Natural killer cell treated with Interleukin-12 subunit alpha and Interleukin-12 subunit beta and Interleukin-15 and Interleukin-18, amount 100 ng/mL, for 72 hours (primary cell): ENCODE measurements around the gene FBLN7. TPM values are rescaled to one million over a fixed set of nuclear protein-coding genes. Genes with fewer than 3 reads are reported as not detected.
A peak's percentile ranks its signal among the peaks of the same experiment; 100 is the strongest.

Experiments used
- ATAC-seq, 2 donors: fragments of 150-1000 bp; cut with Tn5 transposase in 1 of 2; sonication (Bioruptor Pico), chemical (Tn5 transposase) in 1 of 2; 2 replicates each; pipeline ENCODE4 v1.10.0; 2021
- DNase-seq: peaks from one replicate; pipeline ENCODE4 v3.0.0; 2022; ENCODE audit warnings: low spot score
- H3K27ac Mint-ChIP-seq, 2 donors: 1 replicate in 1 of 2; 2 replicates in 1 of 2; pipeline ENCODE4 v1.8.0; 2022; ENCODE audit warnings: mixed read lengths in 2 of 2, mild to moderate bottlenecking in 1 of 2, moderate library complexity in 1 of 2
- H3K27me3 Mint-ChIP-seq, 2 donors: 1 replicate in 1 of 2; 2 replicates in 1 of 2; pipeline ENCODE4 v1.8.0; 2022; ENCODE audit warnings: mixed read lengths in 2 of 2
- H3K36me3 Mint-ChIP-seq: one replicate; pipeline ENCODE4 v1.8.0; 2022; ENCODE audit warnings: mixed read lengths
- H3K4me1 Mint-ChIP-seq, 2 donors: 1 replicate in 1 of 2; 2 replicates in 1 of 2; pipeline ENCODE4 v1.8.0; 2022; ENCODE audit warnings: low read depth in 2 of 2, mixed read lengths in 2 of 2, mild to moderate bottlenecking in 1 of 2
- H3K4me3 Mint-ChIP-seq: one replicate; pipeline ENCODE4 v1.8.0; 2022; ENCODE audit warnings: mixed read lengths
- H3K9me3 Mint-ChIP-seq: 2 replicates; pipeline ENCODE4 v1.8.0; 2022; ENCODE audit warnings: mixed read lengths
- total RNA-seq, 2 donors: library from RNA; stranded (reverse); gene quantifications; one replicate each; pipeline ENCODE4 v1.2.3, GENCODE V29; 2022

Gene FBLN7
- total RNA-seq, 2 donors from 2014 or later, result 0.38 to 0.61 TPM

DNA sequence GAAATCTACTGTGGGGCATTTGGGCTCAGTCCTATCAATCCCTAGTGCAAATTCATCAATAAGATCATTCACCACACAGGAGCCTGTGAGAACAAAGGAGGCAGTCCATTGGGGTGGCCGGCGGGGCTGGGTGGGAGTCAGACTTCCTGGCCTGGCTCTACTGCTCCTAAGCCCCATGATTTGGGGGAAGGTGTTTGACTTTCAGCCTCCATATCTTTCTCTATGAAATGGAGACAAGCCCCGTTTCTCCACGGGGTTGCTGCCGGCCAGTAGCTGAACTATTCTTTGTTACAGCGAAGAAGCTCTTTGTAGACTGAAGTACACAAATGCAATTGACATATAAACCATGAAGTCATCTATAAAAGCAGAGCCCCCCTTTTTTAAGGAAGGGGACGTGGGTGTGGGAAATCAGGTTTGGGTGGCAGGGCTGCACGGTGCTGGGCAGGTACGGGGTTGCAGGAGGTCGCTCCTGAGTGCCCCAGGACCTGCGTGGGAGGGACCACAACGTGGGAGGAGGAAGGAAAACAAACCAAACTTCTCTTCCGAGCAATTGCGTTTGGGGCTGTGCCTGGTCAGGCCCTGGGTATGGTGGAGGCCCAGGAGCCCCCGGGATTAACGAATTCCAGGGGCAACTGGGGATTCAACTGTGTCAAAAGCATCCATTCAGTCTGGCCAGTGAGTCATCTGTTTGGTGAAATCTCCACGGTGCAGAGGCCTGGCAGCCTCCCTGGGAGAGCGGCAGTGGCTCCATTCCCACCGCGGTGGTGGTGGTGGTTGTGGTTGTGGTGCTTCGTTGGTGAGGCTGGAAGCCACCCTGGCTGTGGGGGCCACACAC is 18.2 kb downstream of the FBLN7 start:
- Mint-ChIP-seq H3K27ac (peak overlapping the region in 1 of 2 donors; percentile 84), H3K36me3 (no peaks in the 10 kb centered on the region), H3K27me3 (no peaks in the 10 kb centered on the region), H3K4me3 (peak overlapping the region; percentile 20), H3K9me3 (no peaks in the 10 kb centered on the region), H3K4me1 (peaks cover 13 to 16% of the 10 kb centered on the region in 2 donors)
- no peak for DNase-seq
- peak; percentile 48 to 62 for ATAC-seq

DNA sequence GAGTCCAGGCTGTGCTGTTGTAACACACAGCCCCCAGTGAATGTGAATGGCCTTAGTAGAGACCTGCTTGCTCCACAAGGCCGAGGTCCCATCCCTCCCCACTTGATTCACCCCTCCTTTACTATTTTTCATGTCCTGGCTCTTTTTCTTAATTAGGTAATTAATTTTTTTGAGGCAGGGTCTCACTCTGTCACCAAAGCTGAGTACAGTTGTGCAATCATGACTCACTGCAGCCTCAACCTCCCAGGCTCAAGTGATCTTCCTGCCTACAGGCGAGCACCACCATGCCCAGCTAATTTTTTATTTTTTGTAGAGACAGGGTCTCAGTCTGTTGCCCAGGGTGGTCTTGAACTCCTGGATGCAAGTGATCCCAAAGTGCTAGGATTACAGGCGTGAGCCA is 19.3 kb downstream of the FBLN7 start:
- H3K9me3 Mint-ChIP-seq, result no peaks in the 10 kb centered on the region
- peaks cover 13 to 16% of the 10 kb centered on the region in 2 donors for H3K4me1 Mint-ChIP-seq
- no peaks in the 10 kb centered on the region for H3K36me3 Mint-ChIP-seq
- H3K27ac Mint-ChIP-seq, result no peak overlapping the region
- ATAC-seq, result no peak
- no peak for DNase-seq
- no peaks in the 10 kb centered on the region for H3K27me3 Mint-ChIP-seq
- H3K4me3 Mint-ChIP-seq, result no peak overlapping the region

DNA sequence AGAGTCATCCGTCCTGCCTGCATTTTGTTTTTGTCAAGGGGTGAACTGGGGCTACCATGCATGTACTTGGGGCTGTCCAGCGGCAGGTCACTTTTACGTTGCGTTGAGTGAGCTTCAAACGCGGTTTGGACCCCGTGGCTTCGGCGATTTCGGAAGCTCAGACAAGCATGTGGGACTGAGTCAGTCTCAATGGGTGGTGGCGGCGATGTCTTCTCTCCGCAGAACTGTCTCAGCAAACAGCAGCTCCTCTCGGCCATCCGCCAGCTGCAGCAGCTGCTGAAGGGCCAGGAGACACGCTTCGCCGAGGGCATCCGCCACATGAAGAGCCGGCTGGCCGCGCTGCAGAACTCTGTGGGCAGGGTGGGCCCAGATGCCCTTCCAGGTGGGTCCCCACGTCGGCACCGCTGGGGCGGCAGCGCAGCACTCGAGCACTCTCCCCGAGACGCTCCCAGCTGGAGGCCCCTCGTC is 21.3 kb downstream of the FBLN7 start:
- peaks cover 13 to 16% of the 10 kb centered on the region in 2 donors for H3K4me1 Mint-ChIP-seq
- no peak overlapping the region for H3K4me3 Mint-ChIP-seq
- H3K27me3 Mint-ChIP-seq, result no peaks in the 10 kb centered on the region
- ATAC-seq (no peak), DNase-seq (no peak)
- no peaks in the 10 kb centered on the region for H3K9me3 Mint-ChIP-seq
- H3K27ac Mint-ChIP-seq, result no peak overlapping the region
- no peaks in the 10 kb centered on the region for H3K36me3 Mint-ChIP-seq

DNA sequence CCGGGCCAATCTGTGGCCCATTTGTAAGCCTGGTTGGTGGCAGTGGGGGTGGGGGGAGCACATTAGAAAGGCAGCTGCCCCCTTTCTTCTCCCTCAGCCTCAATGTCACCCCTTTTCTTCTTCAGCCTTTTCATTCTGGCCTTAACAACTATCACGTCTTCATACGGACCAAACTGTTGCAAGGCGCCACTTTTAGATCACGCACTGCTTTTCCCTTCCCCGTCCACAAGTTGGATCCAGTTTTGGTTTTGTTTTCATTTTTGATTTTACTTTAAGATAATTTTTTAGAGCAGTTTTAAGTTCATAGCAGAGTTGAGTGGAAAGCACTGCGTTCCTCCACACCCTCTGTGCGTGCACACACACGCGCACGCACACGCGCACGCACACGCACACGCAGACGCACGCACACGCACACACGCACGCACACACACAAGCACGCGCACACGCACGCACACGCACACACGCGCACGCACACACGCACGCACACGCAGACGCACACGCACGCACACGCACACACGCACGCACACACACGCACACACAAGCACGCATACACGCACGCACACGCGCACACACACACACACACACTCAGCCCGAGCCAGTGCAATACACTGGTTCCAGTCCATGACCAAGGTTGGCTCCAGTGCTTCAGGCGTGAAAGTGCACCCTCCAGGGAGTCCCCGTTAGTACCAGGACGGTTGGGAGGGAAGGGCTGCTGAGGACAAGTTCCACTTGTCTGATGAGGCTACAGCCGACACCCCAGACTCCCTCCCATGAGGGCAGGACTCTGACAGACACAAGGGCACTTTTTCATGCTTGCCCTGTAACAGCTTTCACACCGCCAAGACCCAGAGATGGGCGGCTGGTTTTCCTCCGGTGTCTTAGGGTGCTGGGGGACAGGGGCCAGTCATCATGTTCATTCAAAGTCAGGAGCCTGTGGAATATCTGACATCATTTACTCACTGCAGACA is 22.4 kb downstream of the FBLN7 start:
- Mint-ChIP-seq H3K27me3 (no peaks in the 10 kb centered on the region), H3K36me3 (no peaks in the 10 kb centered on the region), H3K4me1 (peaks cover 8 to 11% of the 10 kb centered on the region in 2 donors), H3K9me3 (no peaks in the 10 kb centered on the region), H3K27ac (no peak overlapping the region), H3K4me3 (no peak overlapping the region)
- ATAC-seq (no peak), DNase-seq (no peak)

DNA sequence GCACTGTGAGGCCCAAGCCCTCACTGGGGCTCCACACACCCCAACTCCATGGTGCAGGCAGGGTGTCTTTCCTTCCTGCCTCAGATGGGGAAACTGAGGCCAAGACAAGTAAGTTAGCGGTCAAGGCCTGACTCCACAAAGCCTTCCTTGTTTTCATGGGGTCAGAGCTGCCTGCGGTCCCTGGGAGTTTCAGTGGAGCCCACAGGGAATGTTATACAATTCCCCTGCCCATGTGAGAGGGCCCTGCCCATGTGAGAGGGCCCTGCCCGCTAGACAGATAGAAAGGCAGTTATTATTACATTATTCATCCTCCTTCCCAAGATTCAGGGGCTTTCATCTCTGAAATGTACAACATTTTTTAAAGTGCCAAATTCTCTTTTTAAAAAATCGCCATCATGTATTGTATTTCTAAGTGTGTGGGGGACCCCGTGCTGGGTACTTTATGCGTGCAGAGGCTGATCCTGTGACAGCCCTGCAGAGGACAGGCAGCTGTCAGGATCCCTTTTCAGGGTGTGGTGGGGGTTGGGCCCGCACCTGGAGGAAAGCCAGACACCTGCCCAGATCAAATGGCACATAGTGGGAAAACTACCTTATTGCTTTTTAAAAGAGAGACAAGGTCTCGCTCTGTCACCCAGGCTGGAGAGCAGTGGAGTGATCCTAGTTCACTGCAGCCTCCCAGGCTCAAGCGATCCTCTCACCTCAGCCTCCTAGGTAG is 23.4 kb downstream of the FBLN7 start:
- Mint-ChIP-seq H3K36me3 (no peaks in the 10 kb centered on the region), H3K4me3 (no peak overlapping the region), H3K4me1 (peaks cover 0 to under 1% of the 10 kb centered on the region in 2 donors), H3K9me3 (no peaks in the 10 kb centered on the region), H3K27ac (no peak overlapping the region), H3K27me3 (no peaks in the 10 kb centered on the region)
- ATAC-seq, result no peak
- DNase-seq, result no peak

DNA sequence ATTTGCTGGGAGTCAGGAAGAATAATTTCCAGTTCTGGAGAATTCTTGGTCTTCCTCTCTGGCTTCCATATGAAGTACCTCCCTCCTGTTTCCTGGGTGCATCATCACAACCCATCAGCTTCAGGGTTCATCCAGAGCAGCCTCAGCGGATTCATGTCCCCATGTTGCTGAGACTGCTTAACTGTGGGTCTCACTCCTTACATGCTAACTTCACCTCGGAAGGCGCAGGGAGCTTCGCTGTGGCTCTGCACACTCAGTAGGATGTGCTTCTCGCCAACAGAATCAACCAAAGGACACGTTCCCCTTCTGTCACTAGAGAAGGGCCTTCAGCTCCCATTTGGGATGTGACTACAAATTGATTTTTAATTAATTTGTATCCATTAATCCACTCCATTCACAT is 24.2 kb downstream of the FBLN7 start:
- no peaks in the 10 kb centered on the region for H3K27me3 Mint-ChIP-seq
- no peak for DNase-seq
- no peaks in the 10 kb centered on the region for H3K9me3 Mint-ChIP-seq
- H3K36me3 Mint-ChIP-seq, result no peaks in the 10 kb centered on the region
- H3K27ac Mint-ChIP-seq, result no peak overlapping the region
- ATAC-seq, result no peak
- H3K4me3 Mint-ChIP-seq, result no peak overlapping the region
- peaks cover 0 to 3% of the 10 kb centered on the region in 2 donors for H3K4me1 Mint-ChIP-seq

DNA sequence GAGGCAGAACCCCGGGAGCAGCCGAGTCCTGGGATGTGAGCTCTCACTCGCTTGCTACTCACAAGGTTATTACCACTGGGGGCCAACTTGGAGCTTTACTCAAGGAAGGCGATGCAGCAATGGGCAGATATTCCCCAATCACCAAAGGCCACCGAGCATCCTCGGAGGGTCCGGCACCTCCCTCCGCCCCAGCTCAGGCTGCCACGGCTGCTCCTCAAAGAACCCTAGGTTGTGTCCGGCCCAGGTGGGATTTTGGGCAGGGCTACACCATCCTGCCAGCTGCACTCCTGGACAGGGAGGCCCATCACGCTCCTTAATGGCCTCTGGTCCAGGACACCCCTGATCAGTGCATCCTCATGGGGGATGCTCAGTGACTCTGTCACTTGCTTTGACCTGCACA is 24.8 kb downstream of the FBLN7 start:
- H3K27me3 Mint-ChIP-seq, result no peaks in the 10 kb centered on the region
- DNase-seq, result no peak
- H3K4me3 Mint-ChIP-seq, result no peak overlapping the region
- no peak overlapping the region for H3K27ac Mint-ChIP-seq
- ATAC-seq, result no peak
- peaks cover 3 to 5% of the 10 kb centered on the region in 2 donors for H3K4me1 Mint-ChIP-seq
- no peaks in the 10 kb centered on the region for H3K36me3 Mint-ChIP-seq
- H3K9me3 Mint-ChIP-seq, result no peaks in the 10 kb centered on the region

DNA sequence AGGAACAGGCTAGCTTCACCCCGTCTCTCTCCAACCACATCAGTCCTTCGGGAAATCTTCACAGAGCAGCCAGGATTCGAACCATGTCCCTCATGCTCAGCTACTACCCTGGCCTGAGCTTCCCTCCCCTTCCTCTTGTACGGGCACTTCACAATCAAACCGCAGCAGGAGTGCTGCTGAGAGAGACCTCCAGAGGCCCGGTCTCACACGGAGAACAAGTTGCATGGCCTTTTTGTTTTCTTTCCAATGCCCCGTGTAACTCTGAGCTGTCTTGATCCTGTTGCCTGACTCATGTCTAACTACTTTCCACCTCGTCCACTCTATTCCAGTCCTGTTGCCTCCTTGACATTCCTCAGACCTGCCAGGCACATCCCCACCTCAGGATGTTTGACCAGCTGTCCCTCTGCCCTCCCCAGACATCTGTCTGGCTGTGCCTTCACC is 25.4 kb downstream of the FBLN7 start:
- Mint-ChIP-seq H3K27me3 (no peaks in the 10 kb centered on the region), H3K4me1 (peaks cover 9 to 11% of the 10 kb centered on the region in 2 donors), H3K27ac (no peak overlapping the region), H3K4me3 (no peak overlapping the region), H3K9me3 (no peaks in the 10 kb centered on the region), H3K36me3 (no peaks in the 10 kb centered on the region)
- DNase-seq, result no peak
- ATAC-seq, result no peak

DNA sequence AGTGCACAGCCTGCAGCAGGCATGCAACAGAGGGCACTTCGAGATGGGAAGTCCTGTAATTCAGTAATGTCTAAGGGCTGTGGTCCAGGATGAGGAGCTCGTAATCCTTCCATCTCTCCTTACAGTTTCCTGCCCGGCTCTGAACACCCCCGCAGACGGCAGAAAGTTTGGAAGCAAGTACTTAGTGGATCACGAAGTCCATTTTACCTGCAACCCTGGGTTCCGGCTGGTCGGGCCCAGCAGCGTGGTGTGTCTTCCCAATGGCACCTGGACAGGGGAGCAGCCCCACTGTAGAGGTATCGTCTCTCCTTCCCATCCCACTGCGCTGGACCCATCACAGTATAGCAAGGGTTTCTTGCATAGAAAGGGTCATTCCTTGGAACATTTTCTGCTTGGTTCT is 26.7 kb downstream of the FBLN7 start:
- Mint-ChIP-seq H3K27me3 (peaks cover 0 to 4% of the 10 kb centered on the region in 2 donors), H3K4me3 (no peak overlapping the region), H3K27ac (no peak overlapping the region), H3K9me3 (no peaks in the 10 kb centered on the region), H3K36me3 (no peaks in the 10 kb centered on the region), H3K4me1 (peaks cover 13 to 23% of the 10 kb centered on the region in 2 donors)
- ATAC-seq (no peak), DNase-seq (no peak)

DNA sequence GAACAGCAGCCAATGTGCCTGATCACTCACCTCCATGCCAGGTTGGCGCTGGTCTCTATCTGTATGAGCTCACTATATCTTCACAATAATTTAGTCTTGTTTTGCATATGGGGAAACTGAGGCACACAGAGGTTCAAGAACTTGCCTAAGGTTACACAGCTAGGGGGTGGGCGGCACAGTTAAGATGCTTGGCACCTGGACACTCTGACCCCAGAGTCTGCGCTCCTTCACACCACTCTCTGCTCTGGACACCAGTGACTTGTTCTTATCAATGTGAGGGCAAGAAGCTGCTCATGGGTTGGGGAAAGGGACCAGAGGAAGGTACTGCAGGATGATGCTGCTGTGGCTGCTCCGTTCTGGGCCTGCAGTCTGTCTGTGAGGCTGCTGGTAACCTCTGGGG is 27.1 kb downstream of the FBLN7 start:
- H3K9me3 Mint-ChIP-seq, result no peaks in the 10 kb centered on the region
- H3K27me3 Mint-ChIP-seq, result peaks cover 0 to 4% of the 10 kb centered on the region in 2 donors
- H3K4me3 Mint-ChIP-seq, result no peak overlapping the region
- DNase-seq (no peak), ATAC-seq (no peak)
- no peak overlapping the region for H3K27ac Mint-ChIP-seq
- H3K36me3 Mint-ChIP-seq, result no peaks in the 10 kb centered on the region
- H3K4me1 Mint-ChIP-seq, result peaks cover 13 to 23% of the 10 kb centered on the region in 2 donors

DNA sequence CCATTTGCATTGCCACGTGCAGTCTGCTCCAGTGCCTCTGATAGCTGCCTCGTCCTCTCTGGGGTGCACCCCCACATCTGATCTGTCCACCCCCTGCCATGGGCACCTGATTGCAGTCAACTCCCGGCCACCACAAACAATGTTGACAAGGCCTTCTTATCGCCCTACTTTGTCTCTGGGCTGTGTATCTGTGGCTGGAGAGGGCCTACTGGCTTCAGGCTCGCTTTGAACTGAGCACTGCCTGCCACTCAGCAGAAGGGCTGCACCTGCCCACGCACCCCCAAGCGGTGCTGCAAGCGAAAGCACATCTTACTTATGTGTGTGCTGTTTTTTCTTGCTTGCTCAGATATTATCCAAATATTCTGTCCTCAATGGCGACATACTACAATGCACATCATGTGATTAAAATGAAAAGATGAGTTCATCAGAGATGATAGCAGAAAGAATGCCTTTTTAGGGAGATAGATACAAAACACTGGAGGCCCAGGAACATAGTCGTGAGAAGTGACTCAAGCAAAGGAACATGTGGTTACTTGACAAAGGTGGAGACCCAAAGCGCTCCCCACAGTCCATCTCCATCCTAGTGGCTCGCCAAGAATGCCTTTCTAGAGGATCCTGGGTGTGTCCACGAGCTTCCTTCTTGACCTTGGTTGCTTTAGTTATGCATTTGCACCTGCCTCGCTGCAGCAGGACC is 28.8 kb downstream of the FBLN7 start:
- H3K27ac Mint-ChIP-seq, result no peak overlapping the region
- peaks cover 13 to 23% of the 10 kb centered on the region in 2 donors for H3K4me1 Mint-ChIP-seq
- H3K27me3 Mint-ChIP-seq, result peaks cover 8 to 12% of the 10 kb centered on the region in 2 donors
- H3K4me3 Mint-ChIP-seq, result no peak overlapping the region
- H3K36me3 Mint-ChIP-seq, result no peaks in the 10 kb centered on the region
- no peaks in the 10 kb centered on the region for H3K9me3 Mint-ChIP-seq
- DNase-seq (no peak), ATAC-seq (no peak)

DNA sequence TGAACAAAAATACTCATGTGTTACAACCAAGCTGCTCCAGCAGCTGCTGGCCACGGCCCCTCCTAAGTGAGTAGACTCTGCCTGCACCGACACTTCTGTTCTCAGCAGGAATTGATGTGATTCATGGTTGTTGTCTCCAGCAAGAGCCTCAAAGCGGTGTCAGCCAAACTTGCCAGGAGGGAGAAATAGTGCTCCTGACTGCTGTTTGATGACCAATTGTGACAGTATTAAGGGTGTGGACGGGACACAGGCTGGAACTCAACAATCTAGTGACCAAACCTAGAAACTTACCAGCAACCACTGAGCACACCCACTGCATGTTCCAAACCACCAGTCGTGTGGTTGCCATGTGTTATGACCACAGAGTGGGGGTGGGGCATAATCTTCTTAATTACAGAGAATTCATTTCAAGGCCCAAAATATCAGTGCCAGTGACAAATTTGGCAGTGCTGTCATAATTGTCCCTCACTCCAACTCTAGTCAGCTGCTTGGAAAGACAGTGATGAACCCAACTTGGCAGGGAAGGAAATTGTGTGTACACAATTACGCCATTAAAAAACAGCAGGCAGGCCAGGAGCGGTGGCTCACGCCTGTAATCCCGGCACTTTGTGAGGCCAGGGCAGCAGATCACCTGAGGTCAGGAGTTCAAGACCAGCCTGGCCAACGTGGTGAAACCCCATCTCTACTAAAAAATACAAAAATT is 30.4 kb downstream of the FBLN7 start:
- H3K4me1 Mint-ChIP-seq, result peaks cover 13 to 23% of the 10 kb centered on the region in 2 donors
- ATAC-seq (peak in 1 of 2 donors; percentile 56), DNase-seq (no peak)
- no peak overlapping the region for H3K27ac Mint-ChIP-seq
- H3K4me3 Mint-ChIP-seq, result peak overlapping the region; percentile 23
- H3K27me3 Mint-ChIP-seq, result peaks cover 12 to 15% of the 10 kb centered on the region in 2 donors
- no peaks in the 10 kb centered on the region for H3K36me3 Mint-ChIP-seq
- no peaks in the 10 kb centered on the region for H3K9me3 Mint-ChIP-seq
